K562 (cell line): Measurements from ENCODE around the gene TNNI2. TPM values are rescaled to one million over a fixed set of nuclear protein-coding genes. Genes with fewer than 3 reads are reported as not detected.

ENCODE experiments used
- CBFA2T2 ChIP-seq: fragments of 450-650 bp; conservative IDR thresholded peaks from 2 replicates; pipeline ENCODE4 v1.6.1; 2017; ENCODE audit warnings: mild to moderate bottlenecking
- EP400 ChIP-seq: fragments of 450-650 bp; IDR thresholded peaks from 2 replicates; pipeline ENCODE4 v1.6.1; 2017; ENCODE audit warnings: antibody characterized with exemption, mild to moderate bottlenecking, moderate library complexity
- NBN ChIP-seq: fragments of 450-650 bp; IDR thresholded peaks from 2 replicates; pipeline ENCODE4 v1.6.1; 2016; ENCODE audit warnings: low read depth, mild to moderate bottlenecking
- SUPT5H ChIP-seq: fragments of 450-650 bp; IDR thresholded peaks from 2 replicates; pipeline ENCODE4 v1.6.1; 2016
- XRCC3 ChIP-seq: fragments of 450-650 bp; IDR thresholded peaks from 2 replicates; pipeline ENCODE4 v1.6.1; 2017; ENCODE audit warnings: mild to moderate bottlenecking, moderate library complexity
- microRNA-seq: library from miRNA; unstranded; fragments of <30 nt; microRNA quantifications from one replicate; pipeline ENCODE4, GENCODE V29; 2018; ENCODE audit warnings: borderline microRNAs expressed
- polyA plus RNA-seq, 8 experiments: library from polyadenylated mRNA; depleted of rRNA in 4 of 8; stranded (reverse) in 5 of 8; unstranded in 3 of 8; fragments of >200 nt; fragmentation: Nextera tagmentation in 2 of 8; fragmentation: Illumina TruSeq in 1 of 8; extraction: Ambion mirVana in 2 of 8; extraction: Trizol in 1 of 8; gene quantifications; 2 replicates each; pipeline versions ENCODE4 v1.2.1 to v1.2.3, GENCODE V29; 2011 to 2014; ENCODE audit warnings: inconsistent platforms in 1 of 8, missing spikeins in 1 of 8
- small RNA-seq: library from RNA; depleted of rRNA; stranded (forward); fragments of <200 nt; gene quantifications from one replicate; pipeline ENCODE3, GENCODE V24; 2014
- total RNA-seq, 7 experiments: library from RNA; depleted of rRNA in 6 of 7; stranded (reverse); fragments of >200 nt in 6 of 7; fragmentation: Illumina TruSeq in 2 of 7; extraction: Trizol in 2 of 7; gene quantifications; 2 replicates each; pipeline versions ENCODE4 v1.2.1 to v1.2.3, GENCODE V29; 2011 to 2021; ENCODE audit warnings: low replicate concordance in 1 of 7
- TF ChIP-seq, protein P1 (sequence below), 2 experiments: fragments of 450-650 bp in 1 of 2; sonication (generic) in 1 of 2; formaldehyde crosslinking in 1 of 2; IDR thresholded peaks; 2 replicates each; pipeline versions ENCODE4 v1.7.1 to v1.9.0; 2016 to 2022; ENCODE audit warnings: inconsistent platforms in 1 of 2, mild to moderate bottlenecking in 1 of 2, missing genetic modification reagents in 1 of 2

Gene TNNI2
- total and polyA plus RNA-seq, 9 of the 15 experiments (the other 6 are each of a cell fraction or from before 2014, with no cell fraction given) = not detected

DNA sequence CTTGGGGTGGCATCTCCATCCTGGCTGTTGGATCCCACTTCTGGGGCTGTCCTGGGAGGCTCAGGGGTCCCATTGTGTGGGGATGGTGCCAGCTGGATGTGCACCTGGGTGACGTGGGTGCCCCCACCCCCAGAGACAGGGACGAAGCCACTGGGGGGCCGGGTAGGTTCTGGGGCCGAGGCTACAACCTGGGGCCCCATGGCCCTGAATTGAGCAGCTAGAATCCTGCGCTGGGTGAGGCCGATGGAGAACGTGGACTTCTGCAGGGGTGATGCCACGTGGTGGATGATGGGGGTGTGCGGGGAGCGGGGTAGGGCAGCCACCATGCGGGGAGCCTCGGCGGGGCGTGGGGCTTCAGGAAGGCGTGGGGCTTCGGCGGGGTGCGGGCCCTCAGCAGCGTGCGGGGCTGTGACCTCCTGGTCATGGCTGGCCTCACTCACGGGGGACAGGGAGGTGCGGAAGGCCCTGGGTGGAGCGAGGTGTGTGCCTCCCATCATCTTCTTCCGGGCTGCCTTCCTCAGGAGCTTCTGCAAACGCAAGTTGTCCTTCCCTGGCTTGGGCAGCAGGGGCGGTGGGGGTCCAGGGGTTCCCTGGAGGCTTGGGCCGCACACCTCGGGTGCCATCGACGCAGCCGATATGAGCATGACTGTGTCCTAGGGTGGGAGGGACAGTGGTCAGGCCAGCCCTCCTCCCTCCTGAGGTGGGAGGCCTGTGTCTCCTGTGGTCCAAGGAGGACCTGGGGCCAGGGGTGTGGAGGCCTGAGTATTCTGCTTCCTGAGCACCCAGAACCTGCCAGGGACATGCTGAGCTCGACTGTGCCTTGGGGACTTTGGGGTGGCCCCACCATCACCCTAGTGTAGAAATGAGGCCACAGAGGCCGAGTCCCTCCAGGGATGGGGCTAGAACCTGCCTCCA lies 51.4 kb downstream of the TNNI2 start (continued):
- TF ChIP-seq CBFA2T2 (no peak), XRCC3 (no peak), SUPT5H (no peak), EP400 (no peak), NBN (no peak)
- TF ChIP-seq, protein P1, sequence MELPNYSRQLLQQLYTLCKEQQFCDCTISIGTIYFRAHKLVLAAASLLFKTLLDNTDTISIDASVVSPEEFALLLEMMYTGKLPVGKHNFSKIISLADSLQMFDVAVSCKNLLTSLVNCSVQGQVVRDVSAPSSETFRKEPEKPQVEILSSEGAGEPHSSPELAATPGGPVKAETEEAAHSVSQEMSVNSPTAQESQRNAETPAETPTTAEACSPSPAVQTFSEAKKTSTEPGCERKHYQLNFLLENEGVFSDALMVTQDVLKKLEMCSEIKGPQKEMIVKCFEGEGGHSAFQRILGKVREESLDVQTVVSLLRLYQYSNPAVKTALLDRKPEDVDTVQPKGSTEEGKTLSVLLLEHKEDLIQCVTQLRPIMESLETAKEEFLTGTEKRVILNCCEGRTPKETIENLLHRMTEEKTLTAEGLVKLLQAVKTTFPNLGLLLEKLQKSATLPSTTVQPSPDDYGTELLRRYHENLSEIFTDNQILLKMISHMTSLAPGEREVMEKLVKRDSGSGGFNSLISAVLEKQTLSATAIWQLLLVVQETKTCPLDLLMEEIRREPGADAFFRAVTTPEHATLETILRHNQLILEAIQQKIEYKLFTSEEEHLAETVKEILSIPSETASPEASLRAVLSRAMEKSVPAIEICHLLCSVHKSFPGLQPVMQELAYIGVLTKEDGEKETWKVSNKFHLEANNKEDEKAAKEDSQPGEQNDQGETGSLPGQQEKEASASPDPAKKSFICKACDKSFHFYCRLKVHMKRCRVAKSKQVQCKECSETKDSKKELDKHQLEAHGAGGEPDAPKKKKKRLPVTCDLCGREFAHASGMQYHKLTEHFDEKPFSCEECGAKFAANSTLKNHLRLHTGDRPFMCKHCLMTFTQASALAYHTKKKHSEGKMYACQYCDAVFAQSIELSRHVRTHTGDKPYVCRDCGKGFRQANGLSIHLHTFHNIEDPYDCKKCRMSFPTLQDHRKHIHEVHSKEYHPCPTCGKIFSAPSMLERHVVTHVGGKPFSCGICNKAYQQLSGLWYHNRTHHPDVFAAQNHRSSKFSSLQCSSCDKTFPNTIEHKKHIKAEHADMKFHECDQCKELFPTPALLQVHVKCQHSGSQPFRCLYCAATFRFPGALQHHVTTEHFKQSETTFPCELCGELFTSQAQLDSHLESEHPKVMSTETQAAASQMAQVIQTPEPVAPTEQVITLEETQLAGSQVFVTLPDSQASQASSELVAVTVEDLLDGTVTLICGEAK (IDR thresholded peaks at IDR 0.05) = no peak
- TF ChIP-seq, protein P1 (CRISPR knock-in tag; IDR thresholded peaks at IDR 0.05) = no peak

Small RNAs within 50 kb of the gene (microRNA-seq; reads per million reads assigned to microRNA genes)
- gene MIR4298 = not detected
- gene MIR7847 = not detected

Small RNAs within 50 kb of the gene (small RNA-seq; reads per million reads assigned to genes)
- gene AC051649.1 (not detected), gene MIR4298 (not detected)

Other genes starting within 250 kb of the TNNI2 start
Only the 7 nearest of the 13 such genes appear.
- gene IFITM10, start 88.4 kb upstream of the TNNI2 start, total RNA-seq (2014; rRNA removed) = 0.09 TPM in 1 of 2 replicates, not detected in the other
- not detected in 2 replicates for gene IFITM10, start 88.4 kb upstream of the TNNI2 start, total RNA-seq (2014; rRNA removed; fragmentation: Illumina TruSeq; extraction: Trizol)
- not detected in 2 replicates for gene IFITM10, start 88.4 kb upstream of the TNNI2 start, total RNA-seq (2015; rRNA removed; fragmentation: Illumina TruSeq; extraction: Trizol)
- 0.13 TPM in 1 of 2 replicates, not detected in the other for gene IFITM10, start 88.4 kb upstream of the TNNI2 start, total RNA-seq (2021)
- gene IFITM10, start 88.4 kb upstream of the TNNI2 start, polyA plus RNA-seq (2011; rRNA removed) = not detected in 2 replicates
- gene IFITM10, start 88.4 kb upstream of the TNNI2 start, polyA plus RNA-seq (2014; fragmentation: Illumina TruSeq; extraction: Trizol) = not detected in 2 replicates
- not detected for gene IFITM10, start 88.4 kb upstream of the TNNI2 start, polyA plus RNA-seq (2014; fragmentation: Nextera tagmentation; extraction: Ambion mirVana)
- 0.08 TPM in 1 of 2 replicates, not detected in the other for gene IFITM10, start 88.4 kb upstream of the TNNI2 start, polyA plus RNA-seq (2014; rRNA removed)
- 72.3 and 87.0 TPM in 2 replicates for gene CTSD, start 75.1 kb upstream of the TNNI2 start, total RNA-seq (2014; rRNA removed)
- 10.9 and 12.3 TPM in 2 replicates for gene CTSD, start 75.1 kb upstream of the TNNI2 start, total RNA-seq (2014; rRNA removed; fragmentation: Illumina TruSeq; extraction: Trizol)
- gene CTSD, start 75.1 kb upstream of the TNNI2 start, total RNA-seq (2015; rRNA removed; fragmentation: Illumina TruSeq; extraction: Trizol) = 40.9 and 42.3 TPM in 2 replicates
- gene CTSD, start 75.1 kb upstream of the TNNI2 start, total RNA-seq (2021) = 112 and 116 TPM in 2 replicates
- 21.7 and 37.1 TPM in 2 replicates for gene CTSD, start 75.1 kb upstream of the TNNI2 start, polyA plus RNA-seq (2011; rRNA removed)
- 66.8 and 111 TPM in 2 replicates for gene CTSD, start 75.1 kb upstream of the TNNI2 start, polyA plus RNA-seq (2014; fragmentation: Illumina TruSeq; extraction: Trizol)
- gene CTSD, start 75.1 kb upstream of the TNNI2 start, polyA plus RNA-seq (2014; fragmentation: Nextera tagmentation; extraction: Ambion mirVana) = 1 to 10 TPM; 1.0 to 3.7 TPM
- 40.5 and 46.8 TPM in 2 replicates for gene CTSD, start 75.1 kb upstream of the TNNI2 start, polyA plus RNA-seq (2014; rRNA removed)
- not detected in 2 replicates for gene SYT8, start 4.0 kb upstream of the TNNI2 start, total RNA-seq (2014; rRNA removed)
- gene SYT8, start 4.0 kb upstream of the TNNI2 start, total RNA-seq (2014; rRNA removed; fragmentation: Illumina TruSeq; extraction: Trizol) = not detected in 2 replicates
- gene SYT8, start 4.0 kb upstream of the TNNI2 start, total RNA-seq (2015; rRNA removed; fragmentation: Illumina TruSeq; extraction: Trizol) = not detected in 2 replicates
- gene SYT8, start 4.0 kb upstream of the TNNI2 start, total RNA-seq (2021) = not detected in 2 replicates
- not detected in 2 replicates for gene SYT8, start 4.0 kb upstream of the TNNI2 start, polyA plus RNA-seq (2011; rRNA removed)
- not detected in 2 replicates for gene SYT8, start 4.0 kb upstream of the TNNI2 start, polyA plus RNA-seq (2014; fragmentation: Illumina TruSeq; extraction: Trizol)
- gene SYT8, start 4.0 kb upstream of the TNNI2 start, polyA plus RNA-seq (2014; fragmentation: Nextera tagmentation; extraction: Ambion mirVana) = not detected
- gene SYT8, start 4.0 kb upstream of the TNNI2 start, polyA plus RNA-seq (2014; rRNA removed) = not detected in 2 replicates
- 0.08 and 1.2 TPM in 2 replicates for gene LSP1, start 14.1 kb downstream of the TNNI2 start, total RNA-seq (2014; rRNA removed)
- not detected in 2 replicates for gene LSP1, start 14.1 kb downstream of the TNNI2 start, total RNA-seq (2014; rRNA removed; fragmentation: Illumina TruSeq; extraction: Trizol)
- 0.65 TPM in 1 of 2 replicates, not detected in the other for gene LSP1, start 14.1 kb downstream of the TNNI2 start, total RNA-seq (2015; rRNA removed; fragmentation: Illumina TruSeq; extraction: Trizol)
- gene LSP1, start 14.1 kb downstream of the TNNI2 start, total RNA-seq (2021) = 0.73 and 1.1 TPM in 2 replicates
- gene LSP1, start 14.1 kb downstream of the TNNI2 start, polyA plus RNA-seq (2011; rRNA removed) = 0.28 and 0.45 TPM in 2 replicates
- 2.9 TPM in 1 of 2 replicates, not detected in the other for gene LSP1, start 14.1 kb downstream of the TNNI2 start, polyA plus RNA-seq (2014; fragmentation: Illumina TruSeq; extraction: Trizol)
- gene LSP1, start 14.1 kb downstream of the TNNI2 start, polyA plus RNA-seq (2014; fragmentation: Nextera tagmentation; extraction: Ambion mirVana) = under 1 TPM in 1 of 2 experiments, not detected in 1; 0.38 TPM
- 0.08 TPM in 1 of 2 replicates, not detected in the other for gene LSP1, start 14.1 kb downstream of the TNNI2 start, polyA plus RNA-seq (2014; rRNA removed)
- not detected in 2 replicates for gene PRR33, start 52.9 kb downstream of the TNNI2 start, total RNA-seq (2014; rRNA removed)
- gene PRR33, start 52.9 kb downstream of the TNNI2 start, total RNA-seq (2014; rRNA removed; fragmentation: Illumina TruSeq; extraction: Trizol) = not detected in 2 replicates
- gene PRR33, start 52.9 kb downstream of the TNNI2 start, total RNA-seq (2015; rRNA removed; fragmentation: Illumina TruSeq; extraction: Trizol) = not detected in 2 replicates
- not detected in 2 replicates for gene PRR33, start 52.9 kb downstream of the TNNI2 start, total RNA-seq (2021)
- not detected in 2 replicates for gene PRR33, start 52.9 kb downstream of the TNNI2 start, polyA plus RNA-seq (2011; rRNA removed)
- not detected in 2 replicates for gene PRR33, start 52.9 kb downstream of the TNNI2 start, polyA plus RNA-seq (2014; fragmentation: Illumina TruSeq; extraction: Trizol)
- gene PRR33, start 52.9 kb downstream of the TNNI2 start, polyA plus RNA-seq (2014; fragmentation: Nextera tagmentation; extraction: Ambion mirVana) = not detected
- gene PRR33, start 52.9 kb downstream of the TNNI2 start, polyA plus RNA-seq (2014; rRNA removed) = not detected in 2 replicates
- not detected in 2 replicates for gene TNNT3, start 80.7 kb downstream of the TNNI2 start, total RNA-seq (2014; rRNA removed)
- gene TNNT3, start 80.7 kb downstream of the TNNI2 start, total RNA-seq (2014; rRNA removed; fragmentation: Illumina TruSeq; extraction: Trizol) = not detected in 2 replicates
- gene TNNT3, start 80.7 kb downstream of the TNNI2 start, total RNA-seq (2015; rRNA removed; fragmentation: Illumina TruSeq; extraction: Trizol) = not detected in 2 replicates
- not detected in 2 replicates for gene TNNT3, start 80.7 kb downstream of the TNNI2 start, total RNA-seq (2021)
- 0.10 TPM in 1 of 2 replicates, not detected in the other for gene TNNT3, start 80.7 kb downstream of the TNNI2 start, polyA plus RNA-seq (2011; rRNA removed)
- not detected in 2 replicates for gene TNNT3, start 80.7 kb downstream of the TNNI2 start, polyA plus RNA-seq (2014; fragmentation: Illumina TruSeq; extraction: Trizol)
- not detected for gene TNNT3, start 80.7 kb downstream of the TNNI2 start, polyA plus RNA-seq (2014; fragmentation: Nextera tagmentation; extraction: Ambion mirVana)
- gene TNNT3, start 80.7 kb downstream of the TNNI2 start, polyA plus RNA-seq (2014; rRNA removed) = not detected in 2 replicates
- 109 and 128 TPM in 2 replicates for gene MRPL23, start 108.4 kb downstream of the TNNI2 start, total RNA-seq (2014; rRNA removed)
- gene MRPL23, start 108.4 kb downstream of the TNNI2 start, total RNA-seq (2014; rRNA removed; fragmentation: Illumina TruSeq; extraction: Trizol) = 17.5 and 22.7 TPM in 2 replicates
- gene MRPL23, start 108.4 kb downstream of the TNNI2 start, total RNA-seq (2015; rRNA removed; fragmentation: Illumina TruSeq; extraction: Trizol) = 46.2 and 53.3 TPM in 2 replicates
- gene MRPL23, start 108.4 kb downstream of the TNNI2 start, total RNA-seq (2021) = 63.7 and 72.7 TPM in 2 replicates
- gene MRPL23, start 108.4 kb downstream of the TNNI2 start, polyA plus RNA-seq (2011; rRNA removed) = 35.5 and 50.9 TPM in 2 replicates
- gene MRPL23, start 108.4 kb downstream of the TNNI2 start, polyA plus RNA-seq (2014; fragmentation: Illumina TruSeq; extraction: Trizol) = 37.4 and 42.9 TPM in 2 replicates
- gene MRPL23, start 108.4 kb downstream of the TNNI2 start, polyA plus RNA-seq (2014; fragmentation: Nextera tagmentation; extraction: Ambion mirVana) = 1 to 10 TPM in 1 of 2 experiments, under 1 TPM in 1; 0.44 to 1.1 TPM
- 79.9 and 85.9 TPM in 2 replicates for gene MRPL23, start 108.4 kb downstream of the TNNI2 start, polyA plus RNA-seq (2014; rRNA removed)